ENCODE results near the gene RAB4A. TPM values are rescaled to one million over a fixed set of nuclear protein-coding genes. Genes with fewer than 3 reads are reported as not detected.
A peak's percentile ranks its signal among the peaks of the same experiment; 100 is the strongest.
"Not testable (repeated sequence)": the region's sequence is repeated elsewhere in the genome, so short reads cannot be mapped to it uniquely, and the experiment has no call there.

Gene RAB4A
- total RNA-seq, 1 donor, result 20.7 TPM

DNA sequence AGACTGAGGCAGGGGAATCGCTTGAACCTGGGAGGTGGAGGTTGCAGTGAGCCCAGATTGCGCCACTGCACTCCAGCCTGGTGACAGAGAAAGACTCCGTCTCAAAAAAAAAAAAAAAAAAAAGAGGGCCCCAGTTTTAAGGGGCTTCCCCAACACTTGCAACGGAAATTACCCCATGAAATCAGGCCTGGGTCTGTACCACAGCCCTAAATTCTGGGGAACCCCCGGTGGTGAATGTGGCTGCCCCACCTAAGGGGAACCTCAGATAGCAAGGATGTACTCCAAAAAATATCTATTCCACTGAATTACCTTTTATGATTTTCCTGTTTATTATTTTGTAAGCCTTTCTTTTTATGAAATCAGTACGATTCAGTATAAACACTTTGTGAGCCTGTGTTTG is 56.9 kb downstream of the RAB4A start:
- not testable (repeated sequence) for DNase-seq (ENCODE audit: low read depth in 2 of 3, low spot score in 2 of 3)

DNA sequence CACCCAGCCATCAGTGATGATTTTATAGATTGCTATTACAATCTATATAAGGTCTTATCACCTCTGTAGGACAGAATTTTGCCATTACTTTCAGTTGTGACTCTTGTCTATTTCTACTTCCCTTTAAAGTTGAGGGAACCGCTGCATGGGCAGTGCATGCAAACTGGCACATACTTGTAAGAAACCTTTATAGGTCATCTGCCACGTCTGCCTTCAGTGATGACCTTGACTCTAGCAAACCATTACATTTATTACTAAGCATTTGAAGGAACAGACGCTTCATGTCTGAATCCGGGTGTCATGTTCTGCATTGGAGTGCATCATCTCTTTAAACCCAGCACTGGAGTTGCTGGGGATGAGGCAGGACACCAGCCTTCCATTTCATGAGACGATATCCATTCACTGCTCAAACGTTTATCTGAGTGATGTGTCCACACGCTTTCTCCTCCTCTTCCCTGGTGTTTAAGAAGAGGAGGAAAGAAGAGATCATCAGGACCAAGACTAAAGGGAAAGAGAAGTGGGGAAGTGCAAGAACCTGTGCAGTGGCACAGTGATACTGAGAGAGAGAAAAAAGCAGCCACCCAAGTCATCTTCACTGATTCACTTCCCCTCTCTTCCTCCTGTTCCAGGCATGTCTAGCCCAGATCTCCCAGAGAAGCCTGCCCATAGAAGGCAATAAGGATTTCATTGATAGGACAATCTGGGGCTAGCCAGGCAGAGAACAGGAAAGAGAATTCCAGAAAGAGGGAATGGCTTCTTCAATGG is 57.9 kb downstream of the RAB4A start:
- DNase-seq (ENCODE audit: low read depth in 2 of 3, low spot score in 2 of 3), result no peak

DNA sequence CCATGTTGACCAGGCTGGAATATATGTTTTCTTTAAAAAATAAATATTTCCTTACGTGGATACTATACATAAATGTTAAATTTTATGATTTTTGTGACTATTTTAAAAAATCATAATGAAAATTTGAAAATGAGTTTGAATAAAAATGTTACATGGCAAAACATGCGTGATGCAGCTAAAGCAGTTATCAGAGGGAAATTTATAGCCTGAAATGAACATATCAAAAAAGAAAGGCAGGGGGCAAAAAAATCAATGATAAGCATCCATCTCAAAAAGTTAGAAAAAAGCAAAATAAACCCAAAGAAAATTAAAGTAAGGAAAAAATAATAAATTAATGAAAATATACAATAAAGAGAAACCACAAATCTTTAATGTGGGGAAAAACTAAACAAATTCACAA is 63.4 kb downstream of the RAB4A start:
- DNase-seq (ENCODE audit: low read depth in 2 of 3, low spot score in 2 of 3), result no peak

DNA sequence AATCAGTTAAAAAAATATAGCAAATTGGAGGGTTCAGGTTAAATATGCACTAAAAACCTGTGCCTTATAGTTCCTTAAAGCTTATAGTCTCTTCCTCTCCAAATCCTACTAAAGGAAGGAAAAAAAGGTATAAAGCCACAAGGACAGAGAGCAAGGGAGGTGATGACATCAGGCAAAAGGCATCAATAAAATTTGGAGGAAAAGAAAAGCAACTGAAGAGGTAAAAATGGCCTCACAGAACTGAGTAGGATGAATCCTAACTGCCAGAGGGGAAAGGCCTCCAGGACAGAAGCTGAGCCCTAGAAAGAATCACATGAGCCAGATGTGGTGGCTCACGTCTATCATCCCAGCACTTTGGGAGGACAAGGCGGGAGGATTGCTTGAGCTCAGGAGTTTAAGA is 63.8 kb downstream of the RAB4A start:
- no peak for DNase-seq (ENCODE audit: low read depth in 2 of 3, low spot score in 2 of 3)

DNA sequence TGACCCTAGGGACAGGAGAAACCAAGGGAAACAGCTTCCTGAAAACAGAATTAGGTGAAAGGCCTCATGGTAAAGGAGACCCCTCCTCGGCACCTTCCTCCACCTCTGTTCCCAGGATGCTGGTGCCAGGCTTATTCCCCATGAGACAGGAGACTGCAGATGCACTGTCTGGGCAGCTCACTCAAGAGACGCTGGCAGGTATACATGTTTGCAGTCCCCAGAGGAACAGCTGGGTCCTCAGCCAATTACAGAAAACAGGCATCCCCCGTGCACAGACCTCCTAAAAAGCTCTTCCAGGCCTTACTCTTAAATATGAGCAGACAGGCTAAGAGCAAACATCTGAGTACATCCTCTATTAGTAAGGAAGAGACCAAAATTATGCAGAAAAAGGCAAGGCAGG is 65.4 kb downstream of the RAB4A start:
- no peak for DNase-seq (ENCODE audit: low read depth in 2 of 3, low spot score in 2 of 3)

DNA sequence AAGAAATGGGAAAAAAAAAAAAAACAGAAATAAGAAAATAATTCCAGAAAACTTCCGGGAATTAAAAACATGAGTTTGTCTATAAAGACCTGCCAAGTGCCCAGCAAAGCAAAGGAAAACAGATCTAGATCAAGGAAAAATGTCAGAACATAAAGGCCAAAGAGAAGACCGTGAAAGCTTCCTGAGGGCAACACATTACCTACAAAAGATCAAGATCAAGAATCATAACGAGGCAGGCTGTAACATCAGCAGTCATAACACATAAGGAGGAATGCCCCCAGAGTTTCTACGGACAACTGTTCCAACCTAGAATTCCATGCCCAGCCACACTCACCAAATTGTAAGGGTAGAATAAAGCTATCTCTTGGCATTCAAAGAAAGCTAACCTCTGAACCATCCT is 68.2 kb downstream of the RAB4A start:
- DNase-seq (ENCODE audit: low read depth in 2 of 3, low spot score in 2 of 3), result no peak

DNA sequence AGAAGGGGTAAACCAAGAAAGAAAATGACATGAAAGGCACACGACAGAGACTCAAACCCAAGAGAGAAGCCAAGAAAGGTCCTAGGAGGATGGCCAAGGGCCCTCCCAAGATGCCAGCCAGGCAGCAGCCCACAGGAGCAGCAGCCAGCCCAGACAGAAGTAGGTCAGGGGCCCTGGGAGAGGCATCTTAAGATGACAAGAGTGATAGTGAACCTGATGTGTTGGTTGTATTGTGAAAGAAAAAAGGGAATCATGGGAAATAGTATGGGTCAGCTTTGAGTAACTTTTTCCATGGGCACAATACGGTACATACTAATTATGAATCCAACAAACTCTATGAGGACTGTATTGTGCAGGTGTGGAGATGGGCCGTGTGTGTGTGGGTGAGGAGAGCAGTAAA is 68.6 kb downstream of the RAB4A start:
- DNase-seq (ENCODE audit: low read depth in 2 of 3, low spot score in 2 of 3), result no peak

DNA sequence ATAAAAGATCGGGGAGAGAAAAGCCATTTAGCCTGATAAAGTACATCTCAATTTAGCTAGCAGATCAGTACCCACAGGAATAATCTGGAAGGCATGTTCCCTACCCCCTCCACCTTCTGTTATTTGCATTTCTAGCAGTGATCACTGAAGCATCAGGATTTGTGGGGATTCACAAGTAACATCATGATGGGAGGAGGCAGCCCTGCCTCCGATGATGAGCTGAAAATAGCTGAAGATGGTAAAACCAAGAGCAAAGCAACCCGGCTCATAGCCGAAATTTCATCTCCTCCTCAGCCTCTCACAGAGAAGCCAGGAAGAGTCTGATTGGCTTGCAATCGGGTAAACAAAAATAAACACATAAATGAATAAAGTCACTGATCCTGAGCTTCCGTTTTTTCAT is 69.6 kb downstream of the RAB4A start:
- no peak for DNase-seq (ENCODE audit: low read depth in 2 of 3, low spot score in 2 of 3)

DNA sequence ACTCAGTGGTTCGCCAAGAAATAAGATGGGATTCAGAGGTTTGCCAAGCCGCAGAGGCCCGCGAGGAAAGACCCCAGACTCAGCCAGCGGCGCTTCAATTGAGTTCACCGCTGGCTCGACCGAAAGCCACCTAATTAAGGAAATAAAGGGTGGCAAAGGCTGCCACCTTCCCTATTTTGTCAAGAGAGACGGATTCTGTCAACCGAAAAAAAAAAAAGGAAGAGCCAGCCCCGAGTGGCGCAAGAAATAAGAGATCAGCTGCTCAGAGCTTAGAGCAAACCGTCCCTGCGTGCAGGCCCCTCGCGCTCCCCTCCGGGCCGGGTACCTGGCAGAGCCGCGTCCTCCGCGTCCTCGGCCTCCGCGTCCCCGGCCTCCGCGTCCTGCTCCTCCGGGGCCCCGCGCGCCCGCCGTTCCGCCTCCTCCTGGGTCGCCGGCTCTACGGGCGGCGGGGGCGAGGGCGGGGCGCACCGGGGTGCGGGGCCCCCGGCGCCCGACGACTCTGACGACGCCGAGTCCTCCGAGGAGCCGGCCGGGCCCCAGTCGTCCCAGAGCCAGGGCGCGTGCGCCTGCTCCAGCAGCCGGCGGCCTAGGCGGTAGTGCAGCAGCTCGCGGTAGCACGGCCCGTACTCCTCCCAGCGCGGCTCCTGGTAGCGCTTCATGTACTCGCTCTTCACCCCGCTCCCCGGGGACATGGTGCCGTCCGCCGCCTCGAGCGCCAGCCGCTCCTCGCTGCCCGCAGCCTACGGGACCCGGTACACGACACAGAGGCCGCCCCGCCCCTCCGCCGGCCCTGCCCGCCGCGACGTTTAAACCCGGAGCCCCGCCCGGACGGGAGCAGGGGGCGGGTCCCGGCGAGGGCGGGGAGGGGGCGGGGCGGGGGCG is 71.1 kb downstream of the RAB4A start:
- DNase-seq (ENCODE audit: low read depth in 2 of 3, low spot score in 2 of 3), result peak; percentile 62 to 84 (median 79)

DNA sequence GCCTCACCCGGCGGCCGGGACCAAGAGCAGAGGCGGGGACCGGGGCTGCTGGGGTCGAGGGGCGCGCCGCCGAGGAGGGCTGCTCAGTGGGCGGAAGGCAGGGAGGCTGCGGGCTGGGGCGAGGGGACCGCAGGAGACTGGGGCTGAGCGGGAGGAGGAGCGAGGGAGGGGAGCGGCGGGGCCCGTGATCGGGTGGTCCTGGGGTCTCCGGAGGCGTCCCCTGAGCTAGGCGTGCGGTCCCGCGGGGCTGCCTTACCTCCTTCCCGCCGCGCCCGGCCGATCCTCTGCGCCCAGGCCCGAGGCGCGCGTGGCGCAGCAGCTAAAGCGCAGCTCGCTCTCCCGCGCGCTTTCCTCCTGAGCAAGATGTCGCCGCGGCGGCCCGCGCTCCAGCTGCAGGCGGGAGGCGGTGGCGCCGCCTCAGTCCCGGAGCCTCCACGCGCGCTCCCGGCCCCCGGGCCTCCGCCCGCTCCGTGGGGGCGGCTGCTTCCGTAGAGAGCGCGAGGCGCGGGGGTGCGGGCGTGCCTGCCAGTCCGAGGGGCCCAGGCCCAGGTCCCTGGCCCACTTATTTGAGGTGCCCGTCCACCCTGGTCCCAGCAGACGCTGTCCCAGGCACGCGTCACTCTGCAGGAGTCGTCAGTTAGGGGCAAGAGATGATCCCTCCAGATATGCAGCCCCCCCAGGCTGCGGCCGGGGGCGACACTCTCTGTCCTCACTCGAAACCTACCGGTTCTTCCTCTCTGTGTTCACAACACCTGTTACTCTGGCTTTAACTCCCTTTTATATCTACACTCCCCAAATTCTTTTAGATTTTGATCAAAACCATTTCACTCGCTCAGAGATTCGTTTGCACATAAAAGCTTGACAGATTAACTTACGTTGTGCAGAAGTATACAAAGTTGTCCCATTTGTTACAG is 72.0 kb downstream of the RAB4A start, which contains the start of gene CCSAP:
TSS of gene CCSAP (minus strand) at position 392 of the 914 bp plus-strand sequence. CDS start 582 bp downstream, outside the sequence.
- peak in 2 of 3 donors; percentile 49 to 63 for DNase-seq (ENCODE audit: low read depth in 2 of 3, low spot score in 2 of 3)

DNA sequence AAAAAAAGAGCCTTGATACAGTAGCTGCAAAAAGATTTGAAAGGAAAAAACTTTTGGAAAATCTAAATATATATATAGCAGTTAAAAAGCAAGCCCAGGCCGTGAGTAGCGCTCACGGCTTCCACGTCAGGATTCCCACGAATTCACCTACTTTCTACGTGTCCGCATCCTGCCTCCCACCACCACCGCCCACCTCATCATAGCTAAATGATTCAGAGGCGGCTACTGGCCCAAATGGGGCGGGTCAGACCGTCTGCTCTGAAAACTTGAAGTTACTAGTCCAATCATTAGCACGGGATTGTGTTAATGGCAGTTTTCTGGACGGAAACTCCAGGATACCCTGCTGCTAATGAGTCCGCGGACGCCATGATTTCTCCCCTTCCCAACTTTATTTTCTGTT is 73.2 kb downstream of the RAB4A start:
- no peak for DNase-seq (ENCODE audit: low read depth in 2 of 3, low spot score in 2 of 3)

DNA sequence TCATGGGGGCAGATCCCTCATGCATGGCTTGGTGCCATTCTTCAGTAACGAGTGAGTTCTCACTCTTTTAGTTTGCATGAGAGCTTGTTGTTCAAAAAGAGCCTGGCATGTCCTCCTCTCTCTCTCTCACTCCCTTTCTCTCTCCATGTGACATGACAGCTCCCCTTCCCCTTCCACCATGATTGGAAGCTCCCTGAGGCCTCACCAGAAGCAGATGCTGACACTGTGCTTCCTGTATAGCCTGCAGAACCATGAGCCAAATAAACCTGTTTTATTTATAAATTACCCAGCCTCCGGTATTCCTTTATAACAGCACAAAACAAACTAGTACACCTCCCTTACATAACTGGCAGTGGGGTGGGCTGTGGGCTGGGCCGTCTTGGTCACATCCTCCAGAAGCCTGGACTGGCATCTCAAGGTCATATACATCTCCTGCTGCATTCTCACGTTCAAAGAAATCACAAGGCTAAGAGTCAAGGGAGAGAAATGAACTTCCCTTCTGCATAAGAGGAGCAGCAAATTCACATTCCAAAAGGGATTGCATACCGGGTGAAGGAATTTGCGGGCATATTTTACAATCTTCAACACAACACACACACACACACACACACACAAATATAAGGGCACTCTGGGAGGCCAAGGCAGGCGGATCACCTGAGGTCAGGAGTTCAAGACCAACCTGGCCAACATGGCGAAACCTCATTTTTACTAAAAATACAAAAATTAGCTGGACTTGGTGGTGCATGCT is 74.2 kb downstream of the RAB4A start:
- DNase-seq (ENCODE audit: low read depth in 2 of 3, low spot score in 2 of 3), result no peak

DNA sequence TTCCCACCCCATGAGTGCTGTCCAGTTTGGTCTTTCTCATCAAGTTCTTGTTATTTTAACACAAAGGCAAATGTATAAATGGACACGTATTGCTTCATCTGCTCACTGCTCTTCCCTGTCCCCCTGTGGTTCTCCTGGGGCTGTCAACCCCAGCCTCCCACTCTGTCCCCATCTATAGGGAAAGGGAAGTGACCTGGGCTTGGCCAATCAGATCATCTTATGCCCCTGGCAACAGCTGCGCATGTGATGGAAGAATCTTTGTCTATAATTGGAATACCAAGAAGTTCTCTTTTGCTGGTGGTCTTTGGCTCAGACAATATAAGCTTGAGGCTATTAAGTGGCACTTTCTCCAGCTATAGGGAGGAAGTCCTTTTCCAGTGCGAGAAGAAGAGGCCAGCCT is 76.6 kb downstream of the RAB4A start:
- DNase-seq (ENCODE audit: low read depth in 2 of 3, low spot score in 2 of 3), result no peak

DNA sequence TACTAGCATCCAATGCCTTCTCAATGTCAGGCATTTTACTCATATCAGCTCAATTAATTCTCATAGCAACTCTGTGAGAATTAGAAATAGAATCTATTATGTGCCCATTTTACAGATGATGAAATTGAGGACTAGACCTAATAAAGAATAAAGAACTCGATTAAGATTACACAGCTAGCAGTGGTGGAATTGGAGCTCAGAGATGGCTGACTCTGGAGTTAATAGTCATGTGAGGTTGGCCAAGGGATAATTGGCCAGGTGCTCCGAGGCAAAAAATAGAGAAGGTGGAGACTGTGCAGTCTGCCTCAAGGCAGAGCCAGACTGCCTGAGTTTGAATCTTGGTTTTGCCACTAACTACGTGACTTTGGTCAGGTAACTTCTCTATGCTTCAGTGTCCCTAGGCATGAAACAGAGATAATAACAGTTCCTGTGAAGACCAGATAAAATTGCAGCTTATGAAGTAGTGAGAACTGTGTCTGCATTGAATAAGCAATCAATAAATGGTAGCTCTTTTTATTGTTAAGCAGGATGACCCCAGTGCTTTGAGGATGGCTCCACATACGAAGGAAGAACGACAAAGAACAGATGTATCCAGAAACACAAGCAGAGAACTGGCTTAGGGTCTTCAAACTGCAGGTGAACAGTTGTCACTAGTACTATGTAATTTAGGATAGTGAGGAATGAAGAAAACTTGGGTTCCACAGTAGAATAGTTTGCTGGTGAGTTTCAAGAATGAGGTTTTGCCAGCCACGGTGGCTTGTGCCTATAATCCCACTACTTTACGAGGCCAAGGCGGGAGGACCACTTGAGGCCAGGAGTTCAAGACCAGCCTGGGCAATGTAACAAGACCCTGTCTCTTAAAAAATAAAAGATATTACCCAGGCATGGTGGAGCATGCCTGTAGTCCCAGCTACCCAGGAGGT is 78.8 kb downstream of the RAB4A start:
- no peak for DNase-seq (ENCODE audit: low read depth in 2 of 3, low spot score in 2 of 3)

DNA sequence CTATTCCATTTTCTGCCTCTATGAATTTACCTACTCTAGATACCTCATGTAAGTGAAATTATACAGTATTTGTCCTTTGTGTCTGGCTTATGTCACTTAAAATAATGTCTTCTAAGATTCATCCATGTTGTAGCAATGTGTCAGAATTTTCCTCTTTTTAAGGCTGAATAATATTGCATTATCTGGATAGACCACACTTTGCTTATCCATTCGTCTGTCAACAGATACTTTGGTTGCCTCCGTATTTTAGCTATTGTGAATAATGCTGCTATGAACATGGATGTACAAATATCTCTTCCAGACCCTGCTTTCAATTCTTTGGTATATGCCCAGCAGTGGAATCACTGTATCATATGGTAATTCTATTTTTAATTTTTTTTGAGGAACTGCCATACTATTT is 82.1 kb downstream of the RAB4A start:
- DNase-seq (ENCODE audit: low read depth in 2 of 3, low spot score in 2 of 3), result no peak

DNA sequence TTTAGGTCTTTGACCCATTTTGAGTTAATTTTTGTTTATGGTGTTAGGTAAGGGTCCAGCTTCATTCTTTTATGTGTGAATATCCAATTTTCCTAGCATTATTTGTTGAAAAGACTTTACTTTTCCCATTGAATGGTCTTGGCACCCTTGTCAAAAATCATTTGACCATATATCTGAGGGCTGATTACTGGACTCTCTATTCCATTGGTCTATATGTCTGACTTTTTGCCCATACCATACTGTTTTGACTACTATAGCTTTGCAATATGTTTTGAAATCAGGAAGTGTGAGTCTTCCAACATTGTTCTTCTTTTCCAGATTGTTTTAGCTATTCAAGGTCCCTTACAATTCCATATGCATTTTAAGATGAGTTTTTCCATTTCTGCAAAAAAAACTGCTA is 83.3 kb downstream of the RAB4A start:
- no peak for DNase-seq (ENCODE audit: low read depth in 2 of 3, low spot score in 2 of 3)
